GM12891 (cell line): Measurements from ENCODE around the gene STK11.

Experiments
- POLR2AphosphoS5 ChIP-seq: IDR thresholded peaks from 2 replicates; pipeline ENCODE4 v1.6.1; 2011; ENCODE audit warnings: low read depth, low read length, control low read depth
- POU2F2 ChIP-seq: IDR thresholded peaks from 2 replicates; pipeline ENCODE4 v1.6.1; 2011; ENCODE audit warnings: low read depth, mild to moderate bottlenecking, control low read depth, low read length, moderate library complexity
- SPI1 ChIP-seq: IDR thresholded peaks from 2 replicates; pipeline ENCODE4 v1.6.1; 2011; ENCODE audit warnings: low read depth, low read length, control low read depth
- TAF1 ChIP-seq: IDR thresholded peaks from 2 replicates; pipeline ENCODE4 v1.6.1; 2011; ENCODE audit warnings: low read depth, low read length, control low read depth

GRCh38 chr19:1220477-1220930 is 14.9 kb downstream of the STK11 start:
- TF ChIP-seq POLR2AphosphoS5 (no peak), POU2F2 (no peak), TAF1 (no peak), SPI1 (no peak)
